Measurements from ENCODE around the gene LCAT.
A peak's percentile ranks its signal among the peaks of the same experiment; 100 is the strongest.

Gene LCAT

DNA sequence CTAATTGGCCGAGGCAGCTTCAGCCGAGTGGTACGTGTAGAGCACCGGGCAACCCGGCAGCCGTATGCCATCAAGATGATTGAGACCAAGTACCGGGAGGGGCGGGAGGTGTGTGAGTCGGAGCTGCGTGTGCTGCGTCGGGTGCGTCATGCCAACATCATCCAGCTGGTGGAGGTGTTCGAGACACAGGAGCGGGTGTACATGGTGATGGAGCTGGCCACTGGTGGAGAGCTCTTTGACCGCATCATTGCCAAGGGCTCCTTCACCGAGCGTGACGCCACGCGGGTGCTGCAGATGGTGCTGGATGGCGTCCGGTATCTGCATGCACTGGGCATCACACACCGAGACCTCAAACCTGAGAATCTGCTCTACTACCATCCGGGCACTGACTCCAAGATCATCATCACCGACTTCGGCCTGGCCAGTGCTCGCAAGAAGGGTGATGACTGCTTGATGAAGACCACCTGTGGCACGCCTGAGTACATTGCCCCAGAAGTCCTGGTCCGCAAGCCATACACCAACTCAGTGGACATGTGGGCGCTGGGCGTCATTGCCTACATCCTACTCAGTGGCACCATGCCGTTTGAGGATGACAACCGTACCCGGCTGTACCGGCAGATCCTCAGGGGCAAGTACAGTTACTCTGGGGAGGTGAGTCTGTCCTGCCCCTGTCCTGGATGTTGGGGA, 34.7 kb downstream of the LCAT start:
- DNase-seq: no peak

DNA sequence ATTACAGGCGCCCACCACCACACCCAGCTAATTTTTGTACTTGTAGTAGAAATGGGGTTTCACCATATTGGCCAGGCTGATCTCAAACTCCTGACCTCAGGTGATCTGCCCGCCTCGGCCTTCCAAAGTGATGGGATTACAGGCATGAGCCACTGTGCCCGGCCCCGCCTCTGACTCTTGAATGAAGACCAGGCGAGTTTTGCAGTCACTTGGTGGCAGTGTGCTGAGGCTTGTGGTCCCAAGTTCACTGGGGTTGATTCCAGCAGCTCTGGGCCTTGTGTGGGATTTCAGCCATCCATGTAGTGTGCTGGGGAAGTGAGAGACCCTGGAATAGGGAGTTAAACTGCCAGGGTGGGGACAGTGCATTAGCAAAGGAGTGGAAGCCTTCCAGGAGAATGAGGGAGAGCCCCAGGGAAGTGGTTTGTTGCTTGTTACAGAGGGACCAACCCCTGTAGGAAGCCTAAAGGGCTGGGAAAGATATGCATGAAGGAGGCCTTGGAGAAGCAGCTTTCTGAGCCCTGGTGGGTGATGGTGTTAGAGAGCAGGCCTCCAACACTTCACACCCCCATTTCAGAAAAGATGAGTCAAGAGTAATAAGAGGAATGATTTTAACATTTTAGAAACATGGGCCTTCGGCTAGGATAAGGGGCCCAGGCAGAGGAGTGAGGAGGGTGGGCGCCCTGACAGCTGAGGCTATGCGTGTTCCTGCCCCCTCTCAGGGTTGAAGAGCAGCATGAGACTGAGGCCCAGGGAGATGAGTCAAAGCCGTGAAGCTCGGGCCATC, 36.3 kb downstream of the LCAT start:
- no peak for DNase-seq

DNA sequence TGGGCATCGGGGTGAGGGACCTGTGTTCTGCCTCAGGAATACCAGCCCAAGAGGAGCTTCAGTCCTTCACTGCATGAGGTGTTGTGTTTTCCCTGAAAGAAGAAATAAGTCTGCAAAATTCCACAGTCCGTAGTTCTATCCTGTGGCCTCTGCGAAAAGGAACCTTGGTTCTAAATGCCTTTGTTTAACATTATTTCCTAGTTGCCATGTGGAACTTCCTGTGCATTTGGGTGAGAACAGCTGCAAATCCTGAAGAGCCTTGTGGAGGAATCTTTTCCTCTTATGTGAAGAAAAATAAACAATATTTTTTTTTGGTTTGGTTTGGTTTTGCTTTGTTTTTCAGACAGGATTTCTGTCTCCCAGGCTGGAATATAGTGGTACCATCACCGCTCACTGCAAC, 41.1 kb downstream of the LCAT start:
- DNase-seq: no peak

DNA sequence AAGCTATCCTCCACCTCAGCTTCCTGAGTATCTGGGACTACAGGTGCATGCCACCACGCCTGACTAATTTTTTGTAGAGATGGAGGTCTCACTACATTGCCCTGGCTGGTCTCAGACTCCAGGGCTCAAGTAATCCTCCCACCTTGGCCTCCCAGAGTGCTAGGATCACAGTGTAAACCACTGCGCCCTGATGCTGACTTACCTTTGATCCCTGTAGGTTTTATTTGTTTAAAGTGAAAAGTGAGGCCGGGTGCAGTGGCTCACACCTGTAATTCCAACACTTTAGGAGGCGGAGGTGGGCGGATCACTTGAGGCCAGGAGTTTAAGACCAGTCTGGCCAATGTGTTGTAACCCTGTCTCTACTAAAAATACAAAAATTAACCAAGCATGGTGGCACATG, 42.2 kb downstream of the LCAT start:
- no peak for DNase-seq

DNA sequence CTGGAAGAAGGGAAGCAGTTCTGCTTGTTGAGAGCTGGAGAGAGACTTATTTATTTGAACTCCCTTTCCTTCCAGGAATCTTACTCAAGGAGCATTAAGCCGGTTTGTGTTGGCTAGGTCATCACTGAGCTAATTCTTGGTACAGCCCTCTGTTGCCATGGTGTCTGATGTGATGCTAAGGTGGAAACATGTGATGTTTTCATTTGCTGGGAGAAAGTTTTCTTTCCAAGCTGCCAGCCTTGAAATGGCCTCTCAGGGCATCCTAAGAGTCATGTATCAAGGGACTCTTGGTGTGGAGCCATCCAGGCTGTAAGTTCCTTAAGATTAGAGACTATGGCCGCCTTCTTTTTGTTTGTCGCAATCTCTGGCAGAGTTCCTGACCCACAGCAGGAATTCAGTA, 46.7 kb downstream of the LCAT start:
- no peak for DNase-seq

DNA sequence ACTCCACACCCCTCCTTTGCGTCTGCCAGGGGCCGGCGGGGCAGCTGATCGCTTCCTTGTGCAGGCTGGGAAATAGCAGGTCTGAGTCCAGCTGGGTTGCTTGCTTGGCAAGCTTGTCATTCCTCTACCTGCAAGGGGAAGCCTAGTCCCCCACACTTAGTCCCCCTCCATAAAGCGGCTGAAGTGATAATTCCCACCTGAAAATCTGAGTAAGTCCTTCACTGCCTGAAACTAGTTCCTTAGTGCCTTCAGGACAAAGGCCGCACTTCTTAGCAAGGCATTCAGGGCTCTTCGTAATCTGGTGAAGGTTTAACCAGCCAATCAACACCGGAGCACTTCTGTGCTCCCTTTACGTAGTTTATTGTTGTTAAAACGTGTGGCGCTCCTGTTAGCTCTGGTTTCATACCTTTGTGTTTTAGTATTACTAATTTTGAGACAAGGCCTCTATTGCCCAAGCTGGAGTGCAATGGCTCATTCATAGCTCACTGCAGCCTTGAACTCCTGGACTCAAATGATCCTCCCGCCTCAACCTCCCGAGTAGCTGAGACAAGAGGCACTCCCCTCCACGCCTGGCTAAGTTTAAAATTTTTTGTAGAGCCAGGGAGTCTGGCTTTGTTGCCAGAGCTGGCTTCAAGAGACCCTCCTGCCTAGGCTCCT, 50.0 kb downstream of the LCAT start:
- no peak for DNase-seq

DNA sequence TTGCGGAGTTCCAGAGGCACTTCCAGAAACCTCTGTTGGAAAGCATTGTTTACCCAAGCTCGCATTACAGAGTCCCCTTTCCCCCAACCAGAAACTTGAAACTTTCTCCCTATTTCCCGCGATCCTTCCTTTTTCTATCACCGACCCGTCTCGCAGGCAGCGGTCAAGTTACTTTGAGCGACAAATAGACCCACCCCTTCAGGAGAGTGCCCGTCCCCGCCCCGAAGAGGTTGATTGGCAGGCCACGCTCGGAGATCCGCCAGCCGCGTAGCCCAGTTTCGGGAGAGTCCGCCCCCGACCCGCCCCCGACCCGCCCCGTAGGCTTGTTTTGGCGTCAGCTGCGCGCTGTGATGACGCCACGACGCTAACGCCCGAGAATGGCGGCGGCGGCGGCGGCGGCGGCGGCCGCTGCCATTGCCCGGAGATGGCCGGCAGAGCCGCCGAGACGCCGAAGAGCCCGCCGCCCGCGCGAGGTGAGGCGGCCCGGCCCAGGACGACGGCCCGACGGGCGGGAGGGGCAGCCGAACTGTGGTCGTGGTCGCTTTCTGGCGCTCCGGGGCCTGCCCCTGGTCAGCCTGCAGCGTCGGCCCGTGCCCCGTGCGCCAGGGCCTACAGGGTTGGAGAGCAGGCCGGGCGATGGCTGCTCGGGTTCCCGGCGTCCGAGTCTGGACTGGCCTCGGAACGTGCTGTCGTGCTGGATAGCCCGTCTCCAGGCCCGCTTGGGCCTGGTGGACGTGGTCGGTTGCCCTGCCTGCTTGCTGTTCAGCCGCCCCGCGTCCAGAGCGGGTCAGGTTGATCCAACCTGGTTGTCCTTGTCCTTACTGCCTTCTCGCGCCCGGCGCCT, 50.8 kb downstream of the LCAT start, which contains the start of gene PSKH1:
PSKH1 (plus strand) TSS at position 356 of the 844 bp plus-strand sequence. CDS start 15,496 bp downstream, outside the sequence.
- DNase-seq: peak; percentile 98

DNA sequence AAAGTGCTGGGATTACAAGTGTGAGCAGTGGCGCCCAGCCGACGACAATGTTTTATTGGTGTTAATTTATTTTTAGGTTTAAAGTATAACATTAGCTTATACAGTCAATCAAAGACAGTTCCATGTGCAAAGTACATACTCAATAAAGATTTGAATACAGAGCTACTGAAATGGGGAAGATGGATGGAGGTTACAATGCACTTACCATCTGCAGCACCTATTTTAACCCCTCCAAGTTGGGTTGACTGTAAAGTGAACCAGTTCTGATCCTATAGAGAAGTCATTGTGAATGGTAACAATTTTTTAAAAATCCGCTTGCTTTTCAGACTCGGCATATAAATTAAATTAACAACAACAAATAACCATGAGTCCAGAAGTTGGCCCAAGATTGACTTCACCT, 51.5 kb downstream of the LCAT start:
- DNase-seq: no peak

Measured in CD4-positive, alpha-beta T cell treated with Interleukin-6 for 4 hours (primary cell).